GM12878 (cell line): Measurements from ENCODE around the gene ARHGEF1. TPM values are rescaled to one million over a fixed set of nuclear protein-coding genes. Genes with fewer than 3 reads are reported as not detected.

ENCODE experiments used
- ATAC-seq: fragments of 200-7000 bp; cut with Tn5 transposase; 3 replicates; pipeline ENCODE4 v1.9.1; 2020; ENCODE audit warnings: mild to moderate bottlenecking, moderate library complexity
- BruUV-seq: library from RNA; stranded (reverse); fragments of 400-500 nt; replicated peaks from 2 replicates; lab custom pipeline; 2021; lab: Mats Ljungman, UMichigan
- CTCF ChIA-PET: fragments of 300-600 bp; sonication (Branson Sonifier 250); formaldehyde crosslinking; extraction: SDS; loops from one replicate; lab custom pipeline; 2021; ENCODE audit warnings: inconsistent platforms; lab: Yijun Ruan, JAX
- POLR2A ChIA-PET: fragments of 350-600 bp; formaldehyde crosslinking; extraction: SDS; loops from one replicate; lab custom pipeline; 2021; ENCODE audit warnings: inconsistent platforms; lab: Charles Lee
- RAD21 ChIA-PET: fragments of 300-600 bp; sonication (Branson Sonifier 250); formaldehyde crosslinking; loops from one replicate; lab custom pipeline; 2023; ENCODE audit warnings: antibody characterized with exemption; ENCODE audit not compliant: unreplicated experiment; lab: Charles Lee
- SMC1A ChIA-PET: fragments of 300-600 bp; sonication (Branson Sonifier 250); formaldehyde crosslinking; loops from one replicate; lab custom pipeline; 2023; ENCODE audit not compliant: unreplicated experiment, uncharacterized antibody; lab: Charles Lee
- DNase-seq: peaks from one replicate; pipeline ENCODE4 v3.0.0-alpha.2; 2011; ENCODE audit warnings: low read depth, low spot score
- FAIRE-seq: peaks from 3 replicates; lab custom pipeline; 2011; peaks lifted over from hg19 to GRCh38; lab: Jason Lieb, UNC
- H2AFZ ChIP-seq: 2 replicates; pipeline ENCODE4 v1.6.0; 2011; ENCODE audit warnings: low read depth, low read length, control low read depth; ENCODE audit not compliant: control insufficient read depth
- H3K27ac ChIP-seq: 2 replicates; pipeline ENCODE4 v1.5.1; 2011; ENCODE audit warnings: control low read depth; ENCODE audit not compliant: control insufficient read depth, insufficient read depth
- H3K27me3 ChIP-seq, 2 experiments: replicated peaks in 1 of 2; 2 replicates each; pipeline versions ENCODE4 v1.6.0 to v1.6.1; 2011; ENCODE audit warnings: low read length in 1 of 2; ENCODE audit not compliant: control insufficient read depth in 2 of 2, insufficient read depth in 2 of 2
- H3K36me3 ChIP-seq, 2 experiments: 2 replicates each; pipeline ENCODE4 v1.5.1; 2011; ENCODE audit warnings: low read length in 1 of 2; ENCODE audit not compliant: control insufficient read depth in 2 of 2, insufficient read depth in 2 of 2
- H3K4me1 ChIP-seq: 2 replicates; pipeline ENCODE4 v1.6.1; 2011; ENCODE audit warnings: mild to moderate bottlenecking, low read length, moderate library complexity, mixed read lengths; ENCODE audit not compliant: control insufficient read depth, insufficient read depth
- H3K4me2 ChIP-seq: 2 replicates; pipeline ENCODE4 v1.6.0; 2011; ENCODE audit warnings: control low read depth; ENCODE audit not compliant: control insufficient read depth, insufficient read depth
- H3K4me3 ChIP-seq: fragments of 200-600 bp; sonication (generic); 2 replicates; pipeline ENCODE4 v1.5.1; 2016
- H3K79me2 ChIP-seq: 2 replicates; pipeline ENCODE4 v1.6.0; 2011; ENCODE audit warnings: low read length; ENCODE audit not compliant: control insufficient read depth, insufficient read depth
- H3K9ac ChIP-seq: 2 replicates; pipeline ENCODE4 v1.8.0; 2011; ENCODE audit warnings: low read length, control low read depth, mixed read lengths; ENCODE audit not compliant: control insufficient read depth, insufficient read depth
- H3K9me3 ChIP-seq: replicated peaks from 3 replicates; pipeline ENCODE4 v1.5.1; 2011; ENCODE audit warnings: mild to moderate bottlenecking, low read length; ENCODE audit not compliant: control insufficient read depth, insufficient read depth
- H4K20me1 ChIP-seq: 2 replicates; pipeline ENCODE4 v1.6.0; 2011; ENCODE audit not compliant: control insufficient read depth, insufficient read depth
- ATF7 ChIP-seq: fragments of 450-650 bp; IDR thresholded peaks from 2 replicates; pipeline ENCODE4 v1.6.1; 2016; ENCODE audit warnings: low read depth, mild to moderate bottlenecking
- CBX5 ChIP-seq: sonication (generic); IDR thresholded peaks from 2 replicates; pipeline ENCODE4 v1.6.1; 2016; ENCODE audit warnings: low read depth, moderate library complexity, mild to moderate bottlenecking, inconsistent platforms
- GABPA ChIP-seq: IDR thresholded peaks from 2 replicates; pipeline ENCODE4 v1.6.1; 2014; ENCODE audit warnings: antibody characterized with exemption, low read depth, mild to moderate bottlenecking, inconsistent platforms
- HCFC1 ChIP-seq: fragments of 150-350 bp; IDR thresholded peaks from 2 replicates; pipeline ENCODE4 v1.6.1; 2014; ENCODE audit warnings: low read length
- IKZF2 ChIP-seq, 2 experiments: fragments of 450-650 bp; IDR thresholded peaks; 2 replicates each; pipeline ENCODE4 v1.6.1; 2017; ENCODE audit warnings: mild to moderate bottlenecking in 2 of 2, moderate library complexity in 2 of 2
- MEF2B ChIP-seq: fragments of 450-650 bp; IDR thresholded peaks from 2 replicates; pipeline ENCODE4 v1.6.1; 2018; ENCODE audit warnings: mild to moderate bottlenecking, moderate library complexity; ENCODE audit not compliant: partially characterized antibody, poor library complexity, severe bottlenecking
- MYC ChIP-seq: IDR thresholded peaks from 2 replicates; pipeline ENCODE4 v1.6.1; 2011; ENCODE audit warnings: mild to moderate bottlenecking, low read length, moderate library complexity, inconsistent platforms; ENCODE audit not compliant: insufficient read depth, insufficient replicate concordance, insufficient read length, severe bottlenecking
- SRF ChIP-seq, 2 experiments: IDR thresholded peaks; 2 replicates each; pipeline ENCODE4 v1.6.1; 2011; ENCODE audit warnings: low read depth in 2 of 2, low read length in 2 of 2, mild to moderate bottlenecking in 1 of 2, moderate library complexity in 1 of 2
- TARDBP ChIP-seq: IDR thresholded peaks from 2 replicates; pipeline ENCODE4 v1.6.1; 2016; ENCODE audit warnings: borderline replicate concordance
- TCF7 ChIP-seq: IDR thresholded peaks from 2 replicates; pipeline ENCODE4 v1.6.1; 2014; ENCODE audit warnings: antibody characterized with exemption, borderline replicate concordance
- WGBS: methylation state at CpG from one replicate; pipeline ENCODE4 v1.1.6; 2016; ENCODE audit warnings: low lambda C conversion rate; ENCODE audit not compliant: insufficient replicate concordance, insufficient coverage; ENCODE audit errors: missing lambda C conversion rate; 5-methylcytosine and 5-hydroxymethylcytosine counted together
- in situ Hi-C: fragments of 300-500 bp; cut with MboI; formaldehyde crosslinking; loops from 9 replicates; pipeline ENCODE4 v1.14.3; 2018; ENCODE audit warnings: mixed read lengths
- intact Hi-C: fragments of 100-400 bp; cut with micrococcal nuclease; formaldehyde crosslinking; loops from one replicate; pipeline ENCODE4 v1.14.2; 2022; ENCODE audit not compliant: unreplicated experiment
- polyA plus RNA-seq, 11 experiments: library from polyadenylated mRNA; depleted of rRNA in 4 of 11; unstranded in 6 of 11; stranded (reverse) in 5 of 11; fragments of >200 nt; fragmentation: Nextera tagmentation in 4 of 11; fragmentation: Illumina TruSeq in 1 of 11; extraction: Ambion mirVana in 4 of 11; extraction: Trizol in 1 of 11; gene quantifications; 1 replicate in 1 of 11; 2 replicates in 10 of 11; pipeline versions ENCODE4 v1.2.1 to v1.2.3, GENCODE V29; 2011 to 2016; ENCODE audit warnings: inconsistent platforms in 2 of 11, missing spikeins in 2 of 11, low read depth in 1 of 11
- total RNA-seq, 4 experiments: library from RNA; depleted of rRNA in 3 of 4; stranded (reverse); fragments of >200 nt in 3 of 4; fragmentation: Illumina TruSeq in 1 of 4; extraction: Trizol in 1 of 4; gene quantifications; 2 replicates each; pipeline versions ENCODE4 v1.2.1 to v1.2.3, GENCODE V29; 2013 to 2021
- TF ChIP-seq, protein P1 (sequence below): IDR thresholded peaks from 2 replicates; pipeline ENCODE4 v1.6.1; 2011; ENCODE audit warnings: borderline replicate concordance, low read depth, mild to moderate bottlenecking, moderate library complexity, low read length; ENCODE audit not compliant: insufficient read depth, poor library complexity, severe bottlenecking
- TF ChIP-seq, protein P2 (sequence below): fragments of 450-650 bp; IDR thresholded peaks from 2 replicates; pipeline ENCODE4 v1.6.1; 2017; ENCODE audit warnings: borderline replicate concordance
- TF ChIP-seq, protein P3 (sequence below): fragments of 450-650 bp; IDR thresholded peaks from 2 replicates; pipeline ENCODE4 v1.6.1; 2014; ENCODE audit warnings: mild to moderate bottlenecking
- TF ChIP-seq, protein P4 (sequence below): fragments of 450-650 bp; IDR thresholded peaks from 2 replicates; pipeline ENCODE4 v1.6.1; 2017; ENCODE audit warnings: antibody characterized with exemption, mild to moderate bottlenecking, moderate library complexity

ARHGEF1 gene
- total and polyA plus RNA-seq, 10 of the 15 experiments (the other 5 are each of a cell fraction or from before 2014, with no cell fraction given) = 1.2 to 207 (median 53.9) TPM

DNA sequence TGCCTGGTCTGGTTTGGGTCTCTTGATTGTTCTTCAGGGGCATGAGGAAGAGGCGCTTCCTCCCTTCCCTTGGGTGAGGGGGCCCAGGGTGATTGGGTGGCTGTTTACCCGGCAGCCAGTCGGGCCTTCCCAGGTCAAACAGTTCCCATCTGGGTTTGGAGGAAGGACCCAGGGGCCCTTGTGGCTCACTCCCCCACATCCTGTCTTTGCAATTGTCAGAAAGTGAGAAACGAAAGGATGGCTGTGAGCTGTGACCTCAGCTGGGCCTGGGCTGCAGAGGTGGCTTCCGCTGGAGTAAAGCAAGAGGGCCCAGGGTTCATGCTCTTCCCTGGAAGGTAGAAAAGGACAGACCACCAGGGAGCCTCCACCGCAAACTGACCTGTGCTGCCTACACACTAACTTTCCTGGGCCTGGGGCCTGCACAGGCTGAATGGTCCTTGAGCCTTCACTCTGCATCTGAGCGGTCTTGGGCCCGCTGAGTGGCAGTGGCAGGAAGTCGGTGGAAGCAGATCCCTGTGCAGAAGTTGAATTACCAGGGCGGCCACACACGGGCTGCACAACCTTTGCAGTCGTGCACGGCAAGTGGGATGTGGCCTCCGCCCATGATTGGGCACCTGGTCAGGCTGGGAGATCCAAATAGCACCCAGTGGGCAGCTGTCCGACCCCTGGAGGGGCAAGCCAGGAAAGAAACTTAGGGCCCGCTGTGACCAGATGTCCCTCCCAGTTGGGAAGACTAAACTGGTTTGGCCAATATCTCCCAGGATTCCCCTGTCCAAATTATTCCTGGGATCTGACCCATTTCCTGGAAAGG is 11.2 kb upstream of the ARHGEF1 start:
- BruUV-seq = no TSS peak
- peak; percentile 27; the same call in 1 of the 2 replicates for TF ChIP-seq TCF7
- 0 out of 2 replicates have a peak, but pooled peaks have one; percentile 52 for TF ChIP-seq GABPA
- no peak for TF ChIP-seq CBX5
- TF ChIP-seq, protein P1, sequence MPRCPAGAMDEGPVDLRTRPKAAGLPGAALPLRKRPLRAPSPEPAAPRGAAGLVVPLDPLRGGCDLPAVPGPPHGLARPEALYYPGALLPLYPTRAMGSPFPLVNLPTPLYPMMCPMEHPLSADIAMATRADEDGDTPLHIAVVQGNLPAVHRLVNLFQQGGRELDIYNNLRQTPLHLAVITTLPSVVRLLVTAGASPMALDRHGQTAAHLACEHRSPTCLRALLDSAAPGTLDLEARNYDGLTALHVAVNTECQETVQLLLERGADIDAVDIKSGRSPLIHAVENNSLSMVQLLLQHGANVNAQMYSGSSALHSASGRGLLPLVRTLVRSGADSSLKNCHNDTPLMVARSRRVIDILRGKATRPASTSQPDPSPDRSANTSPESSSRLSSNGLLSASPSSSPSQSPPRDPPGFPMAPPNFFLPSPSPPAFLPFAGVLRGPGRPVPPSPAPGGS = peak; percentile 62
- TF ChIP-seq, protein P2, sequence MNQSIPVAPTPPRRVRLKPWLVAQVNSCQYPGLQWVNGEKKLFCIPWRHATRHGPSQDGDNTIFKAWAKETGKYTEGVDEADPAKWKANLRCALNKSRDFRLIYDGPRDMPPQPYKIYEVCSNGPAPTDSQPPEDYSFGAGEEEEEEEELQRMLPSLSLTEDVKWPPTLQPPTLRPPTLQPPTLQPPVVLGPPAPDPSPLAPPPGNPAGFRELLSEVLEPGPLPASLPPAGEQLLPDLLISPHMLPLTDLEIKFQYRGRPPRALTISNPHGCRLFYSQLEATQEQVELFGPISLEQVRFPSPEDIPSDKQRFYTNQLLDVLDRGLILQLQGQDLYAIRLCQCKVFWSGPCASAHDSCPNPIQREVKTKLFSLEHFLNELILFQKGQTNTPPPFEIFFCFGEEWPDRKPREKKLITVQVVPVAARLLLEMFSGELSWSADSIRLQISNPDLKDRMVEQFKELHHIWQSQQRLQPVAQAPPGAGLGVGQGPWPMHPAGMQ = no peak
- TF ChIP-seq SRF (IDR thresholded peaks at IDR 0.05; ENCODE audit: low read depth in 2 of 2, low read length in 2 of 2) = no peak
- TF ChIP-seq HCFC1 = no peak
- TF ChIP-seq, protein P3, sequence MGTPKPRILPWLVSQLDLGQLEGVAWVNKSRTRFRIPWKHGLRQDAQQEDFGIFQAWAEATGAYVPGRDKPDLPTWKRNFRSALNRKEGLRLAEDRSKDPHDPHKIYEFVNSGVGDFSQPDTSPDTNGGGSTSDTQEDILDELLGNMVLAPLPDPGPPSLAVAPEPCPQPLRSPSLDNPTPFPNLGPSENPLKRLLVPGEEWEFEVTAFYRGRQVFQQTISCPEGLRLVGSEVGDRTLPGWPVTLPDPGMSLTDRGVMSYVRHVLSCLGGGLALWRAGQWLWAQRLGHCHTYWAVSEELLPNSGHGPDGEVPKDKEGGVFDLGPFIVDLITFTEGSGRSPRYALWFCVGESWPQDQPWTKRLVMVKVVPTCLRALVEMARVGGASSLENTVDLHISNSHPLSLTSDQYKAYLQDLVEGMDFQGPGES = no peak
- no peak for TF ChIP-seq MYC
- TF ChIP-seq MEF2B = peak; percentile 91
- TF ChIP-seq TARDBP = no peak
- peak; percentile 79 for TF ChIP-seq ATF7
- peak; percentile 98 for TF ChIP-seq IKZF2 (IDR thresholded peaks at IDR 0.05)
- TF ChIP-seq, protein P4, sequence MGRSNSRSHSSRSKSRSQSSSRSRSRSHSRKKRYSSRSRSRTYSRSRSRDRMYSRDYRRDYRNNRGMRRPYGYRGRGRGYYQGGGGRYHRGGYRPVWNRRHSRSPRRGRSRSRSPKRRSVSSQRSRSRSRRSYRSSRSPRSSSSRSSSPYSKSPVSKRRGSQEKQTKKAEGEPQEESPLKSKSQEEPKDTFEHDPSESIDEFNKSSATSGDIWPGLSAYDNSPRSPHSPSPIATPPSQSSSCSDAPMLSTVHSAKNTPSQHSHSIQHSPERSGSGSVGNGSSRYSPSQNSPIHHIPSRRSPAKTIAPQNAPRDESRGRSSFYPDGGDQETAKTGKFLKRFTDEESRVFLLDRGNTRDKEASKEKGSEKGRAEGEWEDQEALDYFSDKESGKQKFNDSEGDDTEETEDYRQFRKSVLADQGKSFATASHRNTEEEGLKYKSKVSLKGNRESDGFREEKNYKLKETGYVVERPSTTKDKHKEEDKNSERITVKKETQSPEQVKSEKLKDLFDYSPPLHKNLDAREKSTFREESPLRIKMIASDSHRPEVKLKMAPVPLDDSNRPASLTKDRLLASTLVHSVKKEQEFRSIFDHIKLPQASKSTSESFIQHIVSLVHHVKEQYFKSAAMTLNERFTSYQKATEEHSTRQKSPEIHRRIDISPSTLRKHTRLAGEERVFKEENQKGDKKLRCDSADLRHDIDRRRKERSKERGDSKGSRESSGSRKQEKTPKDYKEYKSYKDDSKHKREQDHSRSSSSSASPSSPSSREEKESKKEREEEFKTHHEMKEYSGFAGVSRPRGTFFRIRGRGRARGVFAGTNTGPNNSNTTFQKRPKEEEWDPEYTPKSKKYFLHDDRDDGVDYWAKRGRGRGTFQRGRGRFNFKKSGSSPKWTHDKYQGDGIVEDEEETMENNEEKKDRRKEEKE = no peak

More for the DNA sequence above, 11.2 kb upstream of the ARHGEF1 start:
- Histone ChIP-seq H3K27ac (peak overlapping the region; percentile 72), H3K9me3 (no peaks in the 10 kb centered on the region), H3K4me3 (no peak overlapping the region; the same call in 1 of the 2 replicates), H4K20me1 (peaks cover 11% of the 10 kb centered on the region), H3K36me3 (peaks cover 21% of the 10 kb centered on the region in 2 experiments), H3K4me1 (peaks cover 78% of the 10 kb centered on the region), H2AFZ (no peak overlapping the region), H3K27me3 (no peaks in the 10 kb centered on the region), H3K79me2 (peaks cover 27% of the 10 kb centered on the region), H3K9ac (peak overlapping the region; percentile 45; the same call in 1 of the 2 replicates), H3K4me2 (peak overlapping the region; percentile 10)
- RAD21 ChIA-PET = interaction anchor here (1.3 to 8.7 kb wide), 7 partner anchors 12 to 87 kb away, joined by 3 to 120 read pairs (median 13); partner anchors contain the start of genes ARHGEF1, RABAC1 and RPS19
- SMC1A ChIA-PET = interaction anchor here (1.2 to 8.2 kb wide), 8 partner anchors 9 to 86 kb away, joined by 5 to 57 read pairs (median 18); partner anchors contain the start of gene RPS19
- WGBS = under 1% methylated on average over 16 of the region's 16 CpGs
- in situ Hi-C loops = loop anchor here (5.0 kb wide), 1 partner anchor 76 kb away; no protein-coding TSS in a partner anchor
- peak; percentile 52 for FAIRE-seq
- intact Hi-C loops = no loop called here
- peak; percentile 80 for DNase-seq
- peak; percentile 72 for ATAC-seq
- CTCF ChIA-PET = interaction anchor here (1.8 to 9.0 kb wide), 9 partner anchors 8 to 86 kb away, joined by 5 to 136 read pairs (median 28); partner anchors contain the start of genes ARHGEF1, ERFL, RABAC1 and RPS19
- POLR2A ChIA-PET = interaction anchor here (1.6 to 6.6 kb wide), 4 partner anchors 9 to 74 kb away, joined by 4 to 90 read pairs (median 30); partner anchors contain the start of gene RPS19
